GM18519 (cell line): ENCODE measurements around the gene LHX1.

Source experiments
- ATAC-seq: cut with Tn5 transposase; IDR thresholded peaks from one replicate; pipeline ENCODE4 v1.9.1; 2021; ENCODE audit warnings: mild to moderate bottlenecking, moderate library complexity; ENCODE audit not compliant: unreplicated experiment, low FRiP score

The LHX1 gene

DNA sequence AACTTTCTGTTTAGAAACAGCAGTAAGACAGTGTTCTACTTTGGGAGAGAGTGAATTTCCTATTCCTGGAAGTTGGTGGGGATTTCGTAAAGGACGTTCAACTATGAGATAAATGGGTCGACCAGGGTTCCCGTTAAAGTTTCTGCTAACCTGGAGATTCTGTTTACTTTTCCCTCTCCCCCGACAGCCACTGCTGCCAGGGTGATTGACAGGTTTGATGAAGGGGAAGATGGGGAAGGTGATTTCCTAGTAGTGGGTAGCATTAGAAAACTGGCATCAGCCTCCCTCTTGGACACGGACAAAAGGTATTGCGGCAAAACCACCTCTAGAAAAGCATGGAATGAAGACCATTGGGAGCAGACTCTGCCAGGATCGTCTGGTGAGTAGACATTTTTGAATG lies 12.8 kb downstream of the LHX1 start:
- ATAC-seq: no peak

GRCh38 chr17:36951084-36951789 lies 14.0 kb downstream of the LHX1 start:
- no peak for ATAC-seq

DNA sequence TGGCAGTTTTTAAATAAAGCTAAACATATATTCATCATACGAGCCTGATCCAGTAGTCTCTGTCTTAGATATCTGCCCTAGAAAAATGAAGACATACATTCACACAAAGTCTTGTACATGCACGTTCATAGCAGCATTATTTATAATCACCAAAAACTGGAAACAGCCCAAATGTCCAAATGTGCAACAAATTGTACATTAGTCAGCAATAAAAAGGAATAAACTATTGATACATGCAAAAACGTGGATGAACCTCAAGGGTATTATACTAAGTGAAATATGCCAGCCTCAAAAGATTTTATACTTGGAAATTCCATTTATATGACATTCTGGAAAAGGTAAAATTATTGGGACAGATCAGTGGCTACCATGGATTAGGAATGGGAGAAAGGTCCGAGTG lies 34.2 kb downstream of the LHX1 start:
- ATAC-seq: no peak

GRCh38 chr17:36972186-36972700 lies 35.0 kb downstream of the LHX1 start:
- ATAC-seq: no peak

GRCh38 chr17:36972905-36973304 lies 35.6 kb downstream of the LHX1 start:
- ATAC-seq: no peak

- ATAC-seq: no peak
These were observed 38.7 kb downstream of the LHX1 start for GRCh38 chr17:36975922-36976515.

DNA sequence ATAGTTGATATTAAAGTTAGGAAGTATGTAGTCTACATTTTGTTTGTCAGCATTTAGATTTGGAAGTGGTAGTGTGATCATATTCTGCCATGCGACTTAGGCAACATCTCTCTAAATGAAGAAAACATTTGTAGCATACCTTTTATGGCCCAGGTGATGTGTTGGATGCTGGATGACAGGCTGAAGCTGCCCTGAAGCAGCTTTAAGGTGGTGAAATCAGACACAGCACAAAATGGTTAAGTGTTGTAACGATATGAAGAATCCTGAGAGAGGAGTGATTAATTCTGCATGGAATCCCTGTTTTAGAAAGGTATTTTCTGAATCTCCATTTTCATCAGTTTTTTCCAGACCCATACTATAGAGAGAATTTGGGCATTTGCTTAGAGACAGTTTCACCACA lies 39.8 kb downstream of the LHX1 start:
- no peak for ATAC-seq

GRCh38 chr17:36977568-36977967 lies 40.3 kb downstream of the LHX1 start:
- no peak for ATAC-seq

- ATAC-seq: no peak
These were observed 41.7 kb downstream of the LHX1 start for GRCh38 chr17:36978810-36979564.

DNA sequence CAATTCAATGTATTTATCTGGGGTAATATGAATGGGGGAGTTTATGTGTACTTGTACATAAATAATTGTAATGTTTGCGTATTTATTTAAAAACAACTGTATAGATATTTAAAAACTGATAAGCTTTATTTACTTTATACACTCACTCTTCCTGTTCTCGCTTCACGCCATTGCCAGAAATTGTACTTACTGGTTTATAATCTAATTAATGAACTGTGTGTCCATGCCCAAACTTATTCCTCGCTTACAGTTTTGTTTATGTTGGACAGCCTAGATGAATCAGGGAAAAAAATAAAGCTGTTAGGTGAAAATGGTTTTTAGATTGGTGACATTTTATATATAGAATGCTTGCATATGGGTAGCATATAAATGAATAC lies 42.3 kb downstream of the LHX1 start:
- no peak for ATAC-seq

DNA sequence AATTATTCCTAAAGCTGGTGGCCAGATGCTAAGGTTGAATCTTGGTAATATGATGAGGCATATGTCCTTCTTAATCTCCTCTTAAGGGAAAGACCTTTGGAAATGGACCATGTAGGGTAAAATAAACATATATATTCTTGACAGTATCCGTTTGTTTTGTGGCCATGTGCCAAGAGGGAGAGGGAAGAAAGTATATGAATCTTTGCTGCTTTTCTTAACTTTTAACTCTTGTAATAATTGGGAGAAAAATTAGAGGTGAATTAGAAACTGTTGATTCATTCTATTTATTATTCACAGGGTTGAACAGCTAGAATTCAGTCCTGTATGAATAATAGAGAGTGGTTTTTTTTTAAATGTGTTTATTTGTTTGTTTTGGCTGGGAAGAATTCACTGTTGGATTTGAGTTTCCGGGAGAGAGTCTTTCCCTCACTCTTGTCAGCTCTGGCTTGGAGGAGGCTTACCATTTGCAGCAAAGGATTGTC lies 43.0 kb downstream of the LHX1 start:
- no peak for ATAC-seq

GRCh38 chr17:36983618-36984017 lies 46.3 kb downstream of the LHX1 start:
- no peak for ATAC-seq

DNA sequence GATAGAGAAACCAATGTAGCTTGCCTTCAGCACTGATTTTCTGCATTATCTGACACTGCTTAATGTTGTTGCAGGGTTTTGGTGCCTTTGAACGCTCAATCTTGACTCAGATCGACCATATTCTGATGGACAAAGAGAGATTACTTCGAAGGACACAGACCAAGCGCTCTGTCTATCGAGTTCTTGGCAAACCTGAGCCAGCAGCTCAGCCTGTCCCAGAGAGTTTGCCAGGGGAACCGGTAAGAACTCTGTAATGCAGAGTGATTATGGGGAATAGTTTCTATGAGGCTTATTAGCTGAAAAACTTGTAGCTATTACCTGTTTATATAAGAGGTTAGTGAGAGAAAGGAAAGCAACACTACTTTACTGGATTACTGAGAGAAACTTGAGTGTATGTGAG lies 51.9 kb downstream of the LHX1 start:
- ATAC-seq: no peak

DNA sequence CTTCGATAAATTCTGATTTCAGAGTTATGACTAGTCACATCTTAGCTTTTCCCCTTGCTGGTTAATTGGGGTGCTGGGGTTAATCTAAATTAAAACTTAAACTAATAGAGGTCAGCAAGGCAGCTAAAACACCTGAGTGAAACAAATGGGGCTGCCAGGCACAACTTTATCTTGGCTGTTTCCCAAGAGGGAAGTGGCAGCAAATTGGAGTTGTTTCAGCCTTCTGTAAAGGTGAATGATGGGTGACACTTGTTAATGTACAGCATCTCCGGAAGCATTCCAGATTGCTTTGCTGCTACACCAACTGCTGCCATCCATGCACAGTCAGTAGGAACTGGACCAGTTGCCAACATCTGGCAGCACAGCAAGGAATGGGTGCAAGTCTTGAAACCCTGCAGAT lies 55.4 kb downstream of the LHX1 start:
- ATAC-seq: no peak

DNA sequence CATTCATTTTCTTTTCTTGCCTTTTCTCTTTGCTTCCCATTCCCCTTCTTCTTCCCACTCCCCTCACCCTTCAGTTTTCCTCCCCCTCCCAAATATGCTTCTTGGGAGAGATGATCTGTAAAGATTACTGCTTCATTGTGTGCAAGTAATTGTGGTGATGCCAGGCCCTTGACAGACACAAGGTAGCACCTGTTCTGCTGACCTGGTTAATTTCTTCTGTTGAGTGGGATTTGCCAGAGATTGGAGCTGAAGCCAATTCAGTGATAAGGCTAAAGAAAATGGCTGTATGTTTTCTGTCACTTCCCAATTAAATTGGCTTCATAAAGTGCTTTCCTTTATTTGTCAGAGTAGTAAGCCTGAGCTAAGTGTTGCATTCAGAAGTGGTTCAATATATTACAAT lies 56.0 kb downstream of the LHX1 start:
- ATAC-seq: no peak
